NCI-H69 (cell line): ENCODE measurements around the gene C19orf25.

Source experiments
- DNase-seq: peaks from one replicate; lab custom pipeline; 2025; lab: John Stamatoyannopoulos, UW

The C19orf25 gene

GRCh38 chr19:1432507-1432887 lies 46.5 kb downstream of the C19orf25 start:
- DNase-seq: no peak

GRCh38 chr19:1431759-1432506 lies 47.1 kb downstream of the C19orf25 start:
- no peak for DNase-seq

GRCh38 chr19:1430246-1430645 lies 48.8 kb downstream of the C19orf25 start:
- DNase-seq: no peak

GRCh38 chr19:1429750-1430149 lies 49.3 kb downstream of the C19orf25 start:
- DNase-seq: no peak

- DNase-seq: no peak
Observed at GRCh38 chr19:1428738-1429391, 50.1 kb downstream of the C19orf25 start.

DNA sequence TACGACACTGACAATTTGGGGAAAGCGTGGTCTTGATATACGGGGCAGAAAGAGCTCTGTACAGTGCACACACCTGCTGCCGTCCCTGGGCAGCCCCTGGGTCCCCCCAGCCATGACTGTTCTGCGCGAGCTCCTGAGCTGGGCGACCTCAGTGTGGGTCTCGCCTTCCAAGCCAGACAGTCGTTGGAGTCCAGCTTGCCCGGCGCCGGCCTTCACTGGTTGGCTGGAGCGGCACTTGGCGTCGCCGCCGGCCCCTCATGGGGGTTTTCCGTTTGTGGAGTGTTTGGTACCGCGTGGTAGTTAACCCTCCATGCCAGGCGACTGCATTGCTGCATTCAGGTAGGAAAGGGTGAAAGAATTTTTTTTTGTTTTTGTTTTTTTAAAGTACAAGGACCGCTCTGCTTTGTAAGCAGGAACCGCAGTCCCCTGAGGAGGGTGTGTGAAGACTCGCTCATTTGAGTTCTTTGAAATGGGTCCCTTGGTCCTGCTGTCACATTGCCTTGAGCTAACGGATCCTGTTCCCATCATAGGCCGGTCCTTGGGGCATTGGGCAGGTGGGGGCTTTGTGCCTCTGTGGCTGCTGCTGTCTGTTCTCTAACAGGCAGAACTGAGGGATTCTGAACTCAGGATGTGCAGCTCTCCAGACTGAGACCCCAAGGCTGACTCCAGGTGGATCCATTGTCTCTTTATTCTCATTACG lies 51.6 kb downstream of the C19orf25 start:
- DNase-seq: no peak

- DNase-seq: no peak
Observed at GRCh38 chr19:1426736-1427135, 52.3 kb downstream of the C19orf25 start.

DNA sequence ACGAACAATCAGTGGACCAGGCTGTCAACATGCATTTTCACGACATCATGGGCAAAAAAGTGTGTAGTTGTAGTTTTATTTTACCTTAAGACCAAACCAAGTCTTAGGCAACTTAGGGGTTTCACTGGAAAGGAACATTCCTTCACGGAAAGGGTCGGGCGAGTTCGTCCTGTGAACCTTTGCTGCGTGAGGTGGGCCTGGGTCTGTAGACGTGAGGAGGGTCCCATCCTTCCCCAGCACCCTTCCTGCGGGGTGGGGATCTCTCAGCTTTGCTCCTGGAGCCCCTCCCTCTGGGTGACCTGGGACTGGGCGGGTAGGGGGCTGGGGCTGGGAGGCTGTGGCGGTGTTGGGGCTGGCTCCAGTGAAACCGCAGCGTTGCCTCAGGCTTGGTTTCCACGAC lies 53.1 kb downstream of the C19orf25 start:
- no peak for DNase-seq

GRCh38 chr19:1425102-1425837 lies 53.7 kb downstream of the C19orf25 start:
- no peak for DNase-seq

- peak; percentile 35 for DNase-seq
Observed at GRCh38 chr19:1424192-1424955, 54.6 kb downstream of the C19orf25 start.

GRCh38 chr19:1423436-1424191 lies 55.4 kb downstream of the C19orf25 start:
- no peak for DNase-seq
